COLO668 (cell line): ENCODE data around the gene ZNF182.
"Not testable (repeated sequence)": the region's sequence is repeated elsewhere in the genome, so short reads cannot be mapped to it uniquely, and the experiment has no call there.

ENCODE experiments used
- DNase-seq: peaks from one replicate; lab custom pipeline; 2025; ENCODE audit not compliant: unreplicated experiment; lab: John Stamatoyannopoulos, UW

Gene ZNF182

DNA sequence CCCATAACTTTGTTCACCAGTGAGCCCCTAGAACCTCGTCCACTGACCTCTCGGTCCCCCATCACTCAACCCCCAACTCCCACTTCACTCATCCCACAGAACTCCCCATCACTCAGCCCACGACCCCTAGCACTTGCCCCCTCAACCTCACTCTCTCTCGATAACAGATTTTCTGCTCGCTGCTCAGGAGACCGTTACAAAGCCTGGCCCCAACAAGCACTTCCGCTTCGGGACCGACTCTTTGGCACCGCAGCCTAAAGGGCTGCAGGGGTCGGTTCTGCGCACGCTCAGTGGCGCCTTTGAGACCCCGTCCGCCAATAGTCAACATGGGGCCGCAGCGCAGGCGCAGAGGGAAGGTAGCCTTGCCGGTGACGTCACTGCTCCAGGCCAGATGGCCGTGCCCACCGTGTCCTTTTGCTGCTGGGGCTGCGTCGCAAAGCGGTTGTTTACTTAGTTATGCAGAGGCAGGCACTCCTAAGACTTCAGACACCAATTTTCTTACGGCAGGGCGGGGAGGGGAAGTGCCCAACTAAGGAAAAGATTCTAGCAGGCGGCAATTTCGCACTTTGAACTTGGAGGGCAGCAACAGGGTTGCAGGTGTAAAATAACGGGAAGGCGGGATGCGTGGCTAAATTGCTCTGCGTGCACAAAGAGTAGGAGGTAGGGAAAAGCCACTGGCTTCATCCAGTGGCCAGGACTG lies at the start of gene ZNF182:
Gene ZNF182 (minus strand): TSS at position 232 of the 700 bp plus-strand sequence. CDS start 1,380 bp downstream, outside the sequence.
- peak; percentile 96 for DNase-seq

DNA sequence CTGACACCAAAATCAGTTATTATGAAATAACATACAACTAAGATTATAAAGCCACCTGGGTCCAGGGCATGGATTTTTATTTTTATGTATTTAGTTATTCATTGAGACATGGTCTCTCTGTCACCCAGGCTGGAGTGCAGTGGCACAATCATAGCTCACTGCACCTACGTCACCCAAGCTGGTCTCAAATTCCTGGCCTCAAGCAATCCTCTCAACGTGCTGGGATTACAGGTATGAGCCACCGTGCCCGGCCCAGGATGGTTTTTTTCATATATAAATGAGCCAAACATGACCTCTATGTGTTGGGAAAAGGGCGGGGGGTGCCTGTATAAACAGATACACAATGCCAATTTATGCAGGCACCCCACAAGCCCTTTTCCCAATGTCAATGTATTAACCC lies 43.1 kb upstream of the ZNF182 start:
- DNase-seq = no peak

GRCh38 chrX:48045410-48046311 lies 41.9 kb upstream of the ZNF182 start:
- no peak for DNase-seq

GRCh38 chrX:48043056-48043455 lies 39.3 kb upstream of the ZNF182 start:
- DNase-seq = no peak

GRCh38 chrX:48035891-48036290 lies 32.1 kb upstream of the ZNF182 start:
- DNase-seq = no peak

GRCh38 chrX:48030641-48031173 lies 26.9 kb upstream of the ZNF182 start:
- not testable (repeated sequence) for DNase-seq

- DNase-seq = no peak
Measured at GRCh38 chrX:48030237-48030636, 26.4 kb upstream of the ZNF182 start.

DNA sequence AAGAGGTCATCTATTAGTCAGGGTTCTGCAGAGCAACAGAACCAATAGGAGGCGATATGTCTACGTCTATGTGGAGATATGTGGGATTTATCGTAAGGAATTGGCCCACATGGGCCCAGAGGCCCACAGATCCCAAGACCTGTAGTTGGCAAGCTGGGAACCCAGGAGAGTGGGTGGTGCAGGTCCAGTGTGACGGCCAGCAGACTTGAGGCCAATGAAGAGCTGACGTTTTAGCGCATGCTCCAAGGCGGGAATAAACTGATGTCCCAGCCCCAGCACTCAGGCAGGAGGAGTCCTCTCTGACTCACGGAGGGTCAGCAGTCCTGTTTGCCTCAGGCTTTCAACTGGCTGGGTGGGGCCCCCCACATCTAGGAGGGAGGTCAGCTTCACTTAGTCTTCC lies 24.3 kb upstream of the ZNF182 start:
- DNase-seq = no peak

DNA sequence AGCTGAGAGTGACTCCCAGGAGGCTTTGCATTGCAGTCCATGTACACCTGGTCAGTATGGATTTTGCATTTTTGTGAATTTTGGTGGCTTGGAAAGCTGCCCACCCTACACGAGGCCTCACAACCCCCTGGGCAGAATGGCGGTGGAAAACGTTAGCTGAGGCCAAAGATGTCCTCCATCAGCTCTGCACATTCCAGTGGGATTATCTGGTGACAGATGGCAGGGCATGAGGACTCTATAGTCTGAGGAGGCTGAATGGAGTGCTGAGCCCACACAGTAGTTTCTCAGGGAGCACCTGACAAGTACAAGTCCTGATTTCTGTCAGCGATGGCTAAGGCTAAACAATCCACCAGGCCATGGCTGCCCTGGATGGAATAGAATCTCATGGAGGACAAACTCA lies 23.8 kb upstream of the ZNF182 start:
- DNase-seq = not testable (repeated sequence)

DNA sequence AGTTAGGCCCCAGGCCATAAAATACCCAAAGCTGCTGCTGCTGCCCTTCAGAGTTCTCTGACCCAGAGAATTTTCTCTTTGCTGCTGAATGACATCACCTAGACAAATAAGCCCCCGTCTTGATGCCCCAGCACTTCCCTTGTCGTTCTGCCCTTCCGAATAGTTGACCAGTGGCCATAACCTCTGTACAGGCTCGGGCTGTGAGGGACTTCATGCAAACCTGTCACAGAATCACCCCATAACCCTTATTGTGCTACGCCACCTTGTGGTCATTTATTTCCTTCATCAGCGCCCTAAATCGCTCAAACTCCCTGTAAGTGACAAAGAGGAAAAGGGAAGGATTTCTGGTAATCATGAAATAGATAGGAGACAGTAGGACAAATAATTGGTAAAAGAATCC lies 21.8 kb upstream of the ZNF182 start:
- peak; percentile 31 for DNase-seq

DNA sequence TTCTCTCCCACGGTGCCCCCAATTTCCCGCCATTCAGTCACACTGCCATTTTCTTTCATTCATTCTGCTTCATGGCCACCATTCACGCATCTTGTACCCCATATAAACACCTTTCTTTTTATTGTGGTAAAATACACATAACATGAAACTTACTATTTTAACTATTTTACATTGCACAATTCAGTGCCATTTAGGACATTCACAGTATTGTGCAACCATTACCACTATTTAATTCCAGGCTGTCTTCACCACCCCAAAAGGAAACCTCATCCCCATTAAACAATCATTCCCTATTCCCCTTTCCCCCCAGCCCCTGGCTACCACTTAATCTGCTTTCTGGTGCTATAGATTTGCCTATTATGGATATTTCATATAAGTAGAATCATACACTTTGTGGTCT lies 18.9 kb upstream of the ZNF182 start:
- DNase-seq = no peak

DNA sequence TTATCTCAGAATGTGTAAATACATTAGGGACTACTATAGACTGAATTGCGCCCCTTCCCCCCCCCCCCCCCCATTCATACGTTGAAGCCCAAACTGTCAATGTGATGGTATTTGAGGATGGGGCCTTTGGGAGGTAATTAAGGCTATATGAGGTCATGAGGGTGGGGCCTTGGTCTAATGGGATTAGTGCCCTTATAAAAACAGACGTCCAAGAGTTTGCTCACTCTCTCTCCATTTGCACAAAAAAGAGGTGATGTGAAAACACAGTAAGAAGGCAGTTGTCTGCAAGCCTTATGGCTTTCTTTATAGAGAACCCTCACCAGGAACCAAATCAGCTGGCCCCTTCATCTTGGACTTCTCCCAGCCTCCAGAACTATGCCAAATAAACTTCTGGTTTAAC lies 18.3 kb upstream of the ZNF182 start:
- DNase-seq = no peak

DNA sequence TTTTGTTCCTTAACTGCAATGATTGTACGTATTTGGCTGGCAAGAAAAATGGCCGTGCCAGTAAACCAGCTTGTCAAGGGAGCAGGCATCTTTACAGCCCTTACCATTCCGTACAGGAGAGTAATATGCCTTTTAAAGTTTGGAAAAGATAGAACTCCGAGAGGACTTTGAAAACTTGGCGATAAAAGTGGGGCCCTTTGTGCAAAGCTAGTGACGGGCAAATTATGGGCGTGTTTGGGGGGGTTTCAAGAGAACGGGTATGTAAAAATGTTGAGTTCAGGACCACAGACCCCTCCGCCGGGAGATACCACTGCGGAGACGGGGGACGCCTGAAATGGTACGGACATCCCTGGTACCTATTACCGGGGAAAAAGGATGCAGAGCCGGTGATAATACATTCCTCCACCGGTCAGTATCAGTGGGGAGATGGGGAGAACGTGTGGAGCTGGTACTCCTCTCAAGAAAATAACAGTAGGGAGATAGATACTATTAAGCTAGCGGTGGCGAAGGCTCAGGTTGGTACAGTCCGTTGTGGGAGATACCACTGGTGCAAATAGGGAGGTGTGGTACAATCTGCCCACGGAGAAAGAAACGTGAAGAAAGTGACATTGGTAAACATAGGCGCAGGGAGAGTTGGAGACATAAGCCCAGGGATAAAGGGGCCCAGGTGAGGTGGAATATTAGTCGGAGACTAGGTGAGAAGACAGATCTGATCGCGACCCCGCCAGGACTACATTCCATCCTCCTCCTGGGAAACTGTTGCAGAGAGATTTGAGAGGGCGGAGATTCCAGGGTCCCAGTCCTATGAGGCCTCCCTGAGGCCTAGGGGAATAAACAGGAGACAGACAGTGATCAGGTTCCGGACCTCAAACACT lies 17.5 kb upstream of the ZNF182 start:
- DNase-seq = peak; percentile 77

- not testable (repeated sequence) for DNase-seq
Measured at GRCh38 chrX:48020472-48020871, 16.7 kb upstream of the ZNF182 start.

GRCh38 chrX:48019892-48020291 lies 16.1 kb upstream of the ZNF182 start:
- not testable (repeated sequence) for DNase-seq

DNA sequence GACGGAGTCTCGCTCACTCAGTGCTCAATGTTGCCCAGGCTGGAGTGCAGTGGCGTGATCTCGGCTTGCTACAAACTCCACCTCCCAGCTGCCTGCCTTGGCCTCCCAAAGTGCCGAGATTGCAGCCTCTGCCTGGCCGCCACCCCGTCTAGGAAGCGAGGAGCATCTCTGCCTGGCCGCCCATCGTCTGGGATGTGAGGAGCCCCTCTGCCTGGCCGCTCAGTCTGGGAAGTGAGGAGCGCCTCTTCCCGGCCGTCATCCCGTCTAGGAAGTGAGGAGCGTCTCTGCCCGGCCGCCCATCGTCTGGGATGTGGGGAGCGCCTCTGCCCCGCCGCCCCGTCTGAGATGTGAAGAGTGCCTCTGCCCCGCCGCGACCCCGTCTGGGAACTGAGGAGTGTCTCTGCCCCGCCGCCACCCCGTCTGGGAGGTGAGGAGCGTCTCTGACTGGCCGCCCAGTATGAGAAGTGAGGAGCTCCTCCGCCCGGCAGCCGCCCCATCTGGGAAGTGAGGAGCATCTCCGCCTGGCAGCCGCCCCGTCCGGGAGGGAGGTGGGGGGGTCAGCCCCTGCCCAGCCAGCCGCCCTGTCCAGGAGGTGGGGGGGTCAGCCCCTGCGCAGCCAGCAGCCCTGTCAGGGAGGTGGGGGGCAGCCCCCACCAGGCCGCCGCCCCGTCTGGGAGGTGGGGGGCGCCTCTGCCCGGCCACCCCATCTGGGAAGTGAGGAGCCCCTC lies 13.0 kb upstream of the ZNF182 start:
- not testable (repeated sequence) for DNase-seq

GRCh38 chrX:48009445-48009960 lies 5.7 kb upstream of the ZNF182 start:
- not testable (repeated sequence) for DNase-seq

GRCh38 chrX:48006688-48007087 lies 2.9 kb upstream of the ZNF182 start, which contains the start of gene SPACA5:
SPACA5 (plus strand) TSS chrX:48006988; CDS start chrX:48007803, 815 bp downstream.
- DNase-seq = not testable (repeated sequence)

GRCh38 chrX:48003367-48003757 lies 427 bp downstream of the ZNF182 start:
- peak; percentile 20 for DNase-seq

DNA sequence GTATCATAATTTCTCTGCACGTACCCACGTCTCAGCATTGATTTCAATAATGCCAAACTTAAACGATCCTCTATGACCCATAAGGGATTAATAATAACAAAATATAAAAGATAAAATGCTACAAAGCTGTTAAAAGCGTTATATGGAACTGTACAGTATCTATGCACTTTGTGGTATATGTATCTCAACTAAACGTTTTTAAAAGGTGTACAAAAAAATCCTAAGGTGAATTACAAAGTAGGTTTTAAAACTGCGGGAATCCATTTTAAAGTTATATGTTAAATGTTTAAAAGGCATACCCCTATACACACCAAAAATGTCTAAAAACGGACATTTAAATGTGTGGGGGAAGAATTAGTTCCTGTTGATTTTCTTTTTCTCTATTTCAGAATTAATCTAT lies 860 bp downstream of the ZNF182 start:
- no peak for DNase-seq
